OCI-LY1 (cell line): ENCODE data around the gene ABO.
"Not testable (repeated sequence)": the region's sequence is repeated elsewhere in the genome, so short reads cannot be mapped to it uniquely, and the experiment has no call there.

Experiments
- CTCF ChIP-seq: fragments of 200-600 bp; sonication (generic), shearing (Covaris generic); IDR thresholded peaks from 2 replicates; pipeline ENCODE4 v1.5.1; 2017; ENCODE audit warnings: mild to moderate bottlenecking, antibody characterized with exemption, low read length, moderate library complexity, mixed read lengths
- EZH2 ChIP-seq: fragments of 200-600 bp; sonication (generic), shearing (Covaris generic); IDR thresholded peaks from 2 replicates; pipeline ENCODE4 v1.8.0; 2017; ENCODE audit warnings: borderline replicate concordance, mixed run types, mild to moderate bottlenecking, antibody characterized with exemption, low read length, moderate library complexity, mixed read lengths

DNA sequence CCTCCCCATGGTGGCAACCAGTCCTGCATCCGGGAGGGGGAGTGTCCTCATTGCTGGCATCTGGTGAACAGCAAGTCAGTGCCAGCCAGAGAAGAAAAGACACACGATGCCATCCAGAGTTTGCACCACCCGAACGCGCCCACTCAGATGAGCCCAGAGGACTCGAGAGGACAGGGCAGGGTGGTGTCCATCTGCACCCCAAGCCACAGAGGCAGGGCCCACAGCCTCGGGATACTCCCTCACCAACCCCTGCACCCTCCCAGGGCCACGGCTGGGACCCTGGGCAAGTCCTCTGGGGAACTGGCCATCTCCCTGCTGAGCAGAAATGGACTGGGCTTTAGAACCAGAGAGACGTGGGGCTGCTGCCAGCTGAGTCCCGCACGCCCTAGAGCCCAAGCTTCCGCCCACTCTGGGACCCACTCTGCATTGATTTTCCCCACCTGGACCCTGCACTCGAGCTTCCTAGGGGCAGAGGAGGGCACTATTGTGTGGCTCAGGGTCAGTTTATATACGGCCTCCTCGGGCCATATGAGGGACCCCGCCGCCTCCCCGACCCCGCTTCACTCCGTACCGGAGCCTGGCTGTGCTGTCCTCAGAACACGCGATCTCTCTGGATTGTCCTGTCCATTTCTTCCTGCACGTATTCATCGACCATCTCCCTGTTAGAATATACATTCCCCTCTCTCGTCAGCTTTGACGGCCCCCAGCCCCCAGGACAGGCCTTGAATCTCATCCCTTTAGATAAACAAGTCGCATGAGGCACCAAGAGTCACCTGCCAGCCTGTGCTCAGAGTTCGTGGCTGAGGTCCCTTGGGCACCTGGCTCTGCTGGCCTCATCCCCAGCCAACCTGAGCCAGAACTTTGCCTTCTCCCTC, 65.4 kb downstream of the ABO start:
- not testable (repeated sequence) for TF ChIP-seq CTCF, EZH2
